ENCODE data around the gene GPR162. TPM values are rescaled to one million over a fixed set of nuclear protein-coding genes. Genes with fewer than 3 reads are reported as not detected.

GPR162 gene
- total RNA-seq, 6 experiments from 2014 or later = 0.37 to 3.1 (median 2.1) TPM

DNA sequence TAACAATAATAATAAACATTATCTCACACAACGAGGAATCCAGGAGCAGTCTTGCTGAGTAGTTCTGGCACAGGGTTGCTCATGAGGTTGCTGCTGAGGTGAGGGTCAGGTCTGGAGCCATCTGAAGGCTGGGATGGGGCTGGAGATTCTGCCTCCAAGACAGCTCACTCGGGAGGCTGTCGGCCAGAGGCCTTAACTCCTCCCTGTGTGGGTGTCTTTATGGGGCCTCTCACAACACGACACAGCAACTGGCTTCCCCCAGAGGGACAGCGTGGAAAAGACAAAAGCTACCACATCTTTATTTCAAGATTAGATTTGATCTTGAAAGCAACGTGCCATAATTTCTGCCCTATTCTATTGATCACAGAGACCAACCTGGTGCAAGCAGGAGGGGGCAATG is 39.5 kb upstream of the GPR162 start:
- 82% methylated on average over 4 of the region's 6 CpGs for WGBS (ENCODE audit: insufficient coverage, low coverage, low lambda C conversion rate, missing lambda C conversion rate)
- no peak for DNase-seq
- TF ChIP-seq, protein P1, sequence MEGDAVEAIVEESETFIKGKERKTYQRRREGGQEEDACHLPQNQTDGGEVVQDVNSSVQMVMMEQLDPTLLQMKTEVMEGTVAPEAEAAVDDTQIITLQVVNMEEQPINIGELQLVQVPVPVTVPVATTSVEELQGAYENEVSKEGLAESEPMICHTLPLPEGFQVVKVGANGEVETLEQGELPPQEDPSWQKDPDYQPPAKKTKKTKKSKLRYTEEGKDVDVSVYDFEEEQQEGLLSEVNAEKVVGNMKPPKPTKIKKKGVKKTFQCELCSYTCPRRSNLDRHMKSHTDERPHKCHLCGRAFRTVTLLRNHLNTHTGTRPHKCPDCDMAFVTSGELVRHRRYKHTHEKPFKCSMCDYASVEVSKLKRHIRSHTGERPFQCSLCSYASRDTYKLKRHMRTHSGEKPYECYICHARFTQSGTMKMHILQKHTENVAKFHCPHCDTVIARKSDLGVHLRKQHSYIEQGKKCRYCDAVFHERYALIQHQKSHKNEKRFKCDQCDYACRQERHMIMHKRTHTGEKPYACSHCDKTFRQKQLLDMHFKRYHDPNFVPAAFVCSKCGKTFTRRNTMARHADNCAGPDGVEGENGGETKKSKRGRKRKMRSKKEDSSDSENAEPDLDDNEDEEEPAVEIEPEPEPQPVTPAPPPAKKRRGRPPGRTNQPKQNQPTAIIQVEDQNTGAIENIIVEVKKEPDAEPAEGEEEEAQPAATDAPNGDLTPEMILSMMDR (IDR thresholded peaks at IDR 0.05) = no peak
- no peak for TF ChIP-seq POLR2A (IDR thresholded peaks at IDR 0.05)
- H3K4me3 ChIP-seq = no peak overlapping the region
- H3K27me3 ChIP-seq = no peaks in the 10 kb centered on the region
- H3K36me3 ChIP-seq = no peaks in the 10 kb centered on the region
- H3K9me3 ChIP-seq = no peaks in the 10 kb centered on the region
- H3K27ac ChIP-seq = no peak overlapping the region
- intact Hi-C loops (cut with DNase I) = no loop called here
- ATAC-seq = no peak
- peaks cover 0 to 29% (median 14%) of the 10 kb centered on the region in 4 donors for H3K4me1 ChIP-seq

GRCh38 chr12:6782850-6783566 is 38.6 kb upstream of the GPR162 start:
- H3K27me3 ChIP-seq = no peaks in the 10 kb centered on the region
- no peak for DNase-seq
- peaks cover 0 to 20% (median 10%) of the 10 kb centered on the region in 4 donors for H3K4me1 ChIP-seq
- intact Hi-C loops (cut with DNase I) = no loop called here
- H3K9me3 ChIP-seq = no peaks in the 10 kb centered on the region
- WGBS (ENCODE audit: insufficient coverage, low coverage, low lambda C conversion rate, missing lambda C conversion rate) = 64% methylated on average over 2 of the region's 10 CpGs
- no peak overlapping the region for H3K27ac ChIP-seq
- no peak overlapping the region for H3K4me3 ChIP-seq
- no peaks in the 10 kb centered on the region for H3K36me3 ChIP-seq
- no peak for ATAC-seq
- no peak for TF ChIP-seq POLR2A (IDR thresholded peaks at IDR 0.05)
- TF ChIP-seq, protein P1 (IDR thresholded peaks at IDR 0.05) = no peak

- DNase-seq (no peak), ATAC-seq (no peak)
- H3K27me3 ChIP-seq = no peaks in the 10 kb centered on the region
- TF ChIP-seq POLR2A (IDR thresholded peaks at IDR 0.05) = no peak
- TF ChIP-seq, protein P1 (IDR thresholded peaks at IDR 0.05) = no peak
- no peaks in the 10 kb centered on the region for H3K36me3 ChIP-seq
- WGBS (ENCODE audit: insufficient coverage, low coverage, low lambda C conversion rate, missing lambda C conversion rate) = 86% methylated on average over 5 of the region's 9 CpGs
- H3K9me3 ChIP-seq = no peaks in the 10 kb centered on the region
- no peak overlapping the region for H3K27ac ChIP-seq
- H3K4me3 ChIP-seq = no peak overlapping the region
- intact Hi-C loops (cut with DNase I) = no loop called here
- H3K4me1 ChIP-seq = peaks cover 0 to 15% (median 8%) of the 10 kb centered on the region in 4 donors
Observed at GRCh38 chr12:6783828-6784227, 37.8 kb upstream of the GPR162 start.

GRCh38 chr12:6784296-6784695 is 37.3 kb upstream of the GPR162 start:
- TF ChIP-seq POLR2A (IDR thresholded peaks at IDR 0.05) = no peak
- TF ChIP-seq, protein P1 (IDR thresholded peaks at IDR 0.05) = no peak
- Histone ChIP-seq H3K4me1 (peaks cover 0 to 11% (median 6%) of the 10 kb centered on the region in 4 donors), H3K4me3 (no peak overlapping the region), H3K9me3 (no peaks in the 10 kb centered on the region), H3K27me3 (no peaks in the 10 kb centered on the region), H3K36me3 (no peaks in the 10 kb centered on the region), H3K27ac (no peak overlapping the region)
- ATAC-seq (no peak), DNase-seq (no peak)
- intact Hi-C loops (cut with DNase I) = no loop called here
- 80% methylated on average over 1 of the region's 5 CpGs for WGBS (ENCODE audit: insufficient coverage, low coverage, low lambda C conversion rate, missing lambda C conversion rate)

Data from right lobe of liver (tissue), 6 donors.